ENCODE results near the gene TERT. TPM values are rescaled to one million over a fixed set of nuclear protein-coding genes. Genes with fewer than 3 reads are reported as not detected.
A peak's percentile ranks its signal among the peaks of the same experiment; 100 is the strongest.

TERT gene
- total RNA-seq, 1 donor from 2014 or later, result not detected

DNA sequence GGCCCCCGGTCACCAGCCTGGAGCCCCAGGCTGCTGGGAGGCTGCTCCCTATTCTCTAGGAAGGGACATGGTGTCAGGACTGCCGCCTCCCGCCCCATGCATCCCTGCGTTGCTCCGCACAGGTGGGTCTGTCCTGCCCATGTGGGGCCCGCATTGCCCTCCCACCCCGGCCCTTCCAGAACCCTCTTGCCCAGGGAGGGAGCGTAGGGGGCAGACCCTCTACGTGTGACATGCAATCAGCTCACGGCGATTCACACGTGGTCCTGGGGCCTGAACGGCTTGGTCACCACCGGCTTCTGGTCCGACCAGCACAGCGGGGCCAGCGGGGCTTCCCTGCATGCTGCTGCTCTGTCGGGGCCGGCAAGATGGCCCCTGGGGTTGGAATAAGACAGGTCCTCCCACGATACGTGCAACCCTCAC is 84.0 kb downstream of the TERT start:
- H3K9me3 Mint-ChIP-seq (ENCODE audit: low read depth), result peaks cover 6% of the 10 kb centered on the region
- no peak overlapping the region for H3K4me3 Mint-ChIP-seq (ENCODE audit: unreplicated experiment)
- TF ChIP-seq, protein P1, sequence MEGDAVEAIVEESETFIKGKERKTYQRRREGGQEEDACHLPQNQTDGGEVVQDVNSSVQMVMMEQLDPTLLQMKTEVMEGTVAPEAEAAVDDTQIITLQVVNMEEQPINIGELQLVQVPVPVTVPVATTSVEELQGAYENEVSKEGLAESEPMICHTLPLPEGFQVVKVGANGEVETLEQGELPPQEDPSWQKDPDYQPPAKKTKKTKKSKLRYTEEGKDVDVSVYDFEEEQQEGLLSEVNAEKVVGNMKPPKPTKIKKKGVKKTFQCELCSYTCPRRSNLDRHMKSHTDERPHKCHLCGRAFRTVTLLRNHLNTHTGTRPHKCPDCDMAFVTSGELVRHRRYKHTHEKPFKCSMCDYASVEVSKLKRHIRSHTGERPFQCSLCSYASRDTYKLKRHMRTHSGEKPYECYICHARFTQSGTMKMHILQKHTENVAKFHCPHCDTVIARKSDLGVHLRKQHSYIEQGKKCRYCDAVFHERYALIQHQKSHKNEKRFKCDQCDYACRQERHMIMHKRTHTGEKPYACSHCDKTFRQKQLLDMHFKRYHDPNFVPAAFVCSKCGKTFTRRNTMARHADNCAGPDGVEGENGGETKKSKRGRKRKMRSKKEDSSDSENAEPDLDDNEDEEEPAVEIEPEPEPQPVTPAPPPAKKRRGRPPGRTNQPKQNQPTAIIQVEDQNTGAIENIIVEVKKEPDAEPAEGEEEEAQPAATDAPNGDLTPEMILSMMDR (IDR thresholded peaks at IDR 0.05), result no peak
- H3K36me3 Mint-ChIP-seq (ENCODE audit: low read depth), result no peaks in the 10 kb centered on the region
- H3K4me1 Mint-ChIP-seq (ENCODE audit: low read depth), result no peaks in the 10 kb centered on the region
- peaks cover 19% of the 10 kb centered on the region for H3K27me3 Mint-ChIP-seq (ENCODE audit: low read depth)
- H3K27ac Mint-ChIP-seq (ENCODE audit: unreplicated experiment), result no peak overlapping the region
- DNase-seq (ENCODE audit: low spot score), result peak; percentile 84

DNA sequence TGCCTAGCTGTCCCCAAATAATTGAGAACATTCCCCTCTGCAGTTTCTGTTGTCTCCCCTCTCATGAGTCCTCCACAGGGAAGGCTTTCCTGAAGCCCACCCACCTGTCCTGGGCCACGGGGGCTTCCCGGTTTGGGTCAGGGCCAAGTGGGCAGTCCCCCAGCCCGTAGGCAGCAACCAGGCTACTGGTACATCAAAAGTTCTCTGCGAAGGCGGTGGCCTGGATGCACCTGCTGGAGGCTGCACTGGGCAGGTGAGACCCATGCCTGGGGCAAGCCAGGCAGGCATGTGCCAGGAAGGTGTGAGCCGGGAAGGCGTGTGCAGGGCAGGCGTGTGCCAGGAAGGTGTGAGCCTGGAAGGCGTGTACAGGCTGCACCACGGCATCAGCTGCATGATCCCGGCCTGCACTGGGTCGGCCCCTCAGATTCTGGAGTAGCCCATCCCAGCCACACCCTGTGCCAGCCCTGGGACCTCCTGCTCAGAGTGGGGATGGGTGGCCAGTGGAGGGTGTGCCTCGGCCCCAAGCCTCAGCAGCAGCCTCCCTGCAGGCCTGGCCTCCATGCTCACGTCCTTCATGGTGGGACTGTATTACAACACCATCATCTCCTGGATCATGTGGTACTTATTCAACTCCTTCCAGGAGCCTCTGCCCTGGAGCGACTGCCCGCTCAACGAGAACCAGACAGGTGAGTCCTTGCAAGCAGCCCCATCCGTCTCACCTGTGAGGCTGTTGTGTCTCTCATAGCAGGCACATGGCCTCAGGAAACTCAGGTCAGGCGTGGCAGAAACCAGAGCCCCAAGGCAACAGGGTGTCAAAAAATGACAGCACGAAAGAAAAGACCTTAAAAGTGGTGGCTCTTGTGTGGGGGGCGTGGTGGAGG is 84.7 kb downstream of the TERT start:
- TF ChIP-seq, protein P1 (IDR thresholded peaks at IDR 0.05), result no peak
- no peak overlapping the region for H3K4me3 Mint-ChIP-seq (ENCODE audit: unreplicated experiment)
- H3K27me3 Mint-ChIP-seq (ENCODE audit: low read depth), result peaks cover 25% of the 10 kb centered on the region
- H3K36me3 Mint-ChIP-seq (ENCODE audit: low read depth), result no peaks in the 10 kb centered on the region
- no peak overlapping the region for H3K27ac Mint-ChIP-seq (ENCODE audit: unreplicated experiment)
- no peaks in the 10 kb centered on the region for H3K9me3 Mint-ChIP-seq (ENCODE audit: low read depth)
- peak; percentile 82 for DNase-seq (ENCODE audit: low spot score)
- no peaks in the 10 kb centered on the region for H3K4me1 Mint-ChIP-seq (ENCODE audit: low read depth)

DNA sequence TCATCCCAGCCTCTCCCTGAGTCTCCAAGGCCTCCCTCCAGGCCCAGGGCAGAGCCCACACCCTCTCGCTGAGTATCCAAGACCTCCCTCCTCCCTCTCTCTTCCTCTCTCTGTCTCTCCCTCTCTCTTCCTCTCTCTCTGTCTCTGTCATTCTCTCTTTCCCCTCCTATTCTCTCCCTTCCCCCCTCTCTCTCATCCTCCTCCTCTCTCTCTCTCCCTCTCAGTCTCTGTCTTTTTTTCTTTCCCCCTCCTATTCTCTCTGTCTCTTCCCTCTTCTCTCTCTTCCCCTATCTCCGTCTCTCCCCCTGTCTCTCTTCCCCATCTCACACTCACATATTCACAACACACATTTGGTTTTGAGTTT is 85.4 kb downstream of the TERT start:
- Mint-ChIP-seq H3K36me3 (ENCODE audit: low read depth) (no peaks in the 10 kb centered on the region), H3K27ac (ENCODE audit: unreplicated experiment) (no peak overlapping the region), H3K4me1 (ENCODE audit: low read depth) (no peaks in the 10 kb centered on the region), H3K9me3 (ENCODE audit: low read depth) (no peaks in the 10 kb centered on the region), H3K27me3 (ENCODE audit: low read depth) (peaks cover 32% of the 10 kb centered on the region), H3K4me3 (ENCODE audit: unreplicated experiment) (no peak overlapping the region)
- TF ChIP-seq, protein P1 (IDR thresholded peaks at IDR 0.05), result no peak
- no peak for DNase-seq (ENCODE audit: low spot score)

DNA sequence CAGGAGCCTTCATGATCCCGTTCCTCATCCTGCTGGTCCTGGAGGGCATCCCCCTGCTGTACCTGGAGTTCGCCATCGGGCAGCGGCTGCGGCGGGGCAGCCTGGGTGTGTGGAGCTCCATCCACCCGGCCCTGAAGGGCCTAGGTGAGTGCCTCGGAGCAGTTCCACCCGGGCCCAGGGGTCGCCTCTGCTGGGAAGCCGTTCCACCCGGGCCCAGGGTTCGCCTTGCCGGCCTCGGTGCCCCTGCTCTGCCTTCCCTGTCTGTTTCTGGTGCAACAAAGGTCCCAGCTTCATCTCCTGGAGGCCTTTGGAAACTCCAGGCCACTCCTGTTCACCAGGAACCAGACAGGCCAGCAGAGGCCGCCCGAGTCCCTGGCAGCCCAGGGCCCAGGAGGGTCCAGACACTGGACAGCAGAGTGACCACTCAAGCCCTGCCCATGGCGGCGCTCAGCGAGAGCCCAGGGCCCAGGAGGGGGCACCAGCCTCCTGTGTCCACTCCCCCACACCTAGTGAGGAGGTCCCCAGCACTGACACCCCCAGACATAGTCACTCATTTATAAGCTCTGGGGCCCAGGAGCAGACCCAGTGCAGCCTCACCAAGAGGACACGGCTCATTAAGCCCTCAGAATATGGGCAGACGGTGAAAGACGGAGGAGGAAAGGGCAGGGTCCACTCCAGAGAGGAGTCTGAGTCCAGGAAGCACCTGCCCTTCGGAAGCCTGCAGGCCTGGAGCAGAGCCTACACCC is 86.0 kb downstream of the TERT start:
- H3K27ac Mint-ChIP-seq (ENCODE audit: unreplicated experiment), result no peak overlapping the region

DNA sequence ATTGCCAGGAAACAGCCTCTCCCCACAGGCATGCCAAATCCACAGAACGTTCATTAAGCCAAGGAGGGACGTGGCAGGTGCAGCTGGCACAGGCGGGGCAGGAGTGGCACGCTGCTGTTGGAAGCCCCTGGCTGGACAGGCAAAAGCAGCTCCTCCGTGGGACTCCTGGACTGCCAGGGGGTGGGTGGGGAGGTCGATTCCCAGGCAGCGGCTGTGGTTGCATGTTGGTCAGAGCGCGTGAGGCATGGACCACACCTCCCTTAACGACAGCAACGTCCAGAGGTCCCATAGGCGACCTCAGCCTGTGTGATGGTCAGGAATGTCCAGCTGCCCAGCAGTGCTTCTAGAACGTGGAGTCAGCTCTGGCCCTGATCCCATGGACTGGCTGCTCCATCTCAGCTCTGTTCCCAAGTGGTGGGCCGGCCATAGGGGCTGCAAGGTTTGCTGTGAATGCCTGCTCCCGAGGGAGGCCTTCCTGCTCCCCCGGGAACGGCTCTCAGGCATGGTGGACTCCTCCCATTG is 86.6 kb downstream of the TERT start:
- Mint-ChIP-seq H3K4me3 (ENCODE audit: unreplicated experiment) (no peak overlapping the region), H3K4me1 (ENCODE audit: low read depth) (no peaks in the 10 kb centered on the region), H3K9me3 (ENCODE audit: low read depth) (no peaks in the 10 kb centered on the region), H3K36me3 (ENCODE audit: low read depth) (no peaks in the 10 kb centered on the region), H3K27me3 (ENCODE audit: low read depth) (peaks cover 32% of the 10 kb centered on the region), H3K27ac (ENCODE audit: unreplicated experiment) (no peak overlapping the region)
- no peak for DNase-seq (ENCODE audit: low spot score)
- TF ChIP-seq, protein P1 (IDR thresholded peaks at IDR 0.05), result no peak

More for the DNA sequence above, 86.0 kb downstream of the TERT start:
- Mint-ChIP-seq H3K4me3 (ENCODE audit: unreplicated experiment) (no peak overlapping the region), H3K27me3 (ENCODE audit: low read depth) (peaks cover 32% of the 10 kb centered on the region), H3K36me3 (ENCODE audit: low read depth) (no peaks in the 10 kb centered on the region), H3K9me3 (ENCODE audit: low read depth) (no peaks in the 10 kb centered on the region), H3K4me1 (ENCODE audit: low read depth) (no peaks in the 10 kb centered on the region)
- TF ChIP-seq, protein P1 (IDR thresholded peaks at IDR 0.05), result peak; percentile 73
- peak; percentile 88 for DNase-seq (ENCODE audit: low spot score)
